ENCODE results near the gene KCNK13. TPM values are rescaled to one million over a fixed set of nuclear protein-coding genes. Genes with fewer than 3 reads are reported as not detected.

The KCNK13 gene
- polyA plus RNA-seq, 1 of the 3 experiments (the other 2 are of a cell fraction) = not detected

DNA sequence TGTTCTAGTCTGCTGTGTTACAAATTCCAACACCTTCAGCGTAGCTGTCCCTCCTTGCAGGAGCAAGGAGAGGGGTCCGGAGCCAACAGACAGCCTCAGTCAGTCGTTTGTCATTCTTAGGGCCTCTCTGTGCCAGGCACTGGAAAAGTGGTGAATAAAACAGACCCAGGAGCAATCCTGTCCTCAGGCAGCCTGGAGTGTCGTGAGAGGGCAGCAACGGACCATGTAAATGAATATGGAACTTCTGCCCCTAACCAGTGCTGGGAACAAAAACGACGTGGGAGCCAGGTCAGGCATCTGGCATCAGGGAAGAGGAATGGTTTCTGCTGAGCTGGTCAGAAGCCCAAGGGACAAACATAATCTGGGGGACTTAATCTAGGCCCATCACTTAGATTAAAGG, 129.8 kb downstream of the KCNK13 start:
- no peak overlapping the region for H2AFZ ChIP-seq (ENCODE audit: low read depth)
- no peak for TF ChIP-seq SIN3A (IDR thresholded peaks at IDR 0.05; ENCODE audit: borderline replicate concordance, low read depth, low read length)
- no peak for TF ChIP-seq JUND (IDR thresholded peaks at IDR 0.05)
- TF ChIP-seq GATA2 (CRISPR knock-in tag; IDR thresholded peaks at IDR 0.05) = no peak
- TF ChIP-seq ELF1 (IDR thresholded peaks at IDR 0.05) = no peak
- TF ChIP-seq, protein P1, sequence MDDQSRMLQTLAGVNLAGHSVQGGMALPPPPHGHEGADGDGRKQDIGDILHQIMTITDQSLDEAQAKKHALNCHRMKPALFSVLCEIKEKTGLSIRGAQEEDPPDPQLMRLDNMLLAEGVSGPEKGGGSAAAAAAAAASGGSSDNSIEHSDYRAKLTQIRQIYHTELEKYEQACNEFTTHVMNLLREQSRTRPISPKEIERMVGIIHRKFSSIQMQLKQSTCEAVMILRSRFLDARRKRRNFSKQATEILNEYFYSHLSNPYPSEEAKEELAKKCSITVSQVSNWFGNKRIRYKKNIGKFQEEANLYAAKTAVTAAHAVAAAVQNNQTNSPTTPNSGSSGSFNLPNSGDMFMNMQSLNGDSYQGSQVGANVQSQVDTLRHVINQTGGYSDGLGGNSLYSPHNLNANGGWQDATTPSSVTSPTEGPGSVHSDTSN (IDR thresholded peaks at IDR 0.05) = no peak
- no peak for TF ChIP-seq MXI1 (IDR thresholded peaks at IDR 0.05; ENCODE audit: low read depth, low read length)
- TF ChIP-seq, protein P2, sequence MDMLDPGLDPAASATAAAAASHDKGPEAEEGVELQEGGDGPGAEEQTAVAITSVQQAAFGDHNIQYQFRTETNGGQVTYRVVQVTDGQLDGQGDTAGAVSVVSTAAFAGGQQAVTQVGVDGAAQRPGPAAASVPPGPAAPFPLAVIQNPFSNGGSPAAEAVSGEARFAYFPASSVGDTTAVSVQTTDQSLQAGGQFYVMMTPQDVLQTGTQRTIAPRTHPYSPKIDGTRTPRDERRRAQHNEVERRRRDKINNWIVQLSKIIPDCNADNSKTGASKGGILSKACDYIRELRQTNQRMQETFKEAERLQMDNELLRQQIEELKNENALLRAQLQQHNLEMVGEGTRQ (IDR thresholded peaks at IDR 0.05; ENCODE audit: borderline replicate concordance, low read depth, low read length) = no peak
- no peak for TF ChIP-seq FOSL2 (IDR thresholded peaks at IDR 0.05; ENCODE audit: borderline replicate concordance, low read depth)
- TF ChIP-seq YY1 (IDR thresholded peaks at IDR 0.05; ENCODE audit: low read depth) = no peak
- no peak for TF ChIP-seq NFIC (IDR thresholded peaks at IDR 0.05; ENCODE audit: borderline replicate concordance)
- TF ChIP-seq, protein P3, sequence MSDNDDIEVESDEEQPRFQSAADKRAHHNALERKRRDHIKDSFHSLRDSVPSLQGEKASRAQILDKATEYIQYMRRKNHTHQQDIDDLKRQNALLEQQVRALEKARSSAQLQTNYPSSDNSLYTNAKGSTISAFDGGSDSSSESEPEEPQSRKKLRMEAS (IDR thresholded peaks at IDR 0.05; ENCODE audit: low read depth) = no peak
- TF ChIP-seq FOXM1 (IDR thresholded peaks at IDR 0.05; ENCODE audit: low read depth) = no peak
- TF ChIP-seq EZH2phosphoT487 (IDR thresholded peaks at IDR 0.05; ENCODE audit: borderline replicate concordance, low read depth) = no peak
- no peak for TF ChIP-seq FOXJ3 (CRISPR knock-in tag; IDR thresholded peaks at IDR 0.05)
- TF ChIP-seq TEAD4 (IDR thresholded peaks at IDR 0.05; ENCODE audit: borderline replicate concordance, insufficient read depth) = no peak
- no peak for TF ChIP-seq SMC3 (IDR thresholded peaks at IDR 0.05; ENCODE audit: low read depth, low read length)
- no peak for TF ChIP-seq RXRA (IDR thresholded peaks at IDR 0.05; ENCODE audit: borderline replicate concordance, low read depth)
- no peak for TF ChIP-seq EP300 (IDR thresholded peaks at IDR 0.05; ENCODE audit: borderline replicate concordance in 1 of 2, low read depth in 1 of 2, low read length in 1 of 2)
- H3K4me1 ChIP-seq (ENCODE audit: control insufficient read depth in 1 of 2, insufficient read depth in 2 of 2, low read depth in 1 of 2, low read length in 1 of 2) = no peaks in the 10 kb centered on the region; a peak in 1 of 4 replicates
- H3K9me2 ChIP-seq = no peaks in the 10 kb centered on the region
- no peak overlapping the region for H3K27ac ChIP-seq (ENCODE audit: low read depth in 2 of 2, low read length in 1 of 2)
- POLR2A ChIA-PET = no interaction called here
- CTCF ChIA-PET = interaction anchor here (1.1 kb wide), 1 partner anchor 12 kb away, joined by 4 read pairs; no protein-coding TSS in a partner anchor
- no peaks in the 10 kb centered on the region for H3K36me3 ChIP-seq (replicated peaks in 1 of 2; ENCODE audit: control insufficient read depth in 1 of 2, insufficient read depth in 2 of 2, low read length in 1 of 2)
- no peaks in the 10 kb centered on the region for H3K79me2 ChIP-seq (ENCODE audit: insufficient read depth)
- H4K20me1 ChIP-seq (ENCODE audit: insufficient read depth) = no peaks in the 10 kb centered on the region
- WGBS (ENCODE audit: low lambda C conversion rate) = 23% methylated on average over 7 of the region's 7 CpGs
- H3K9me3 ChIP-seq = no peaks in the 10 kb centered on the region
- H3K27me3 ChIP-seq (ENCODE audit: insufficient read depth) = no peaks in the 10 kb centered on the region
- DNase-seq = no peak
- H3K9ac ChIP-seq = no peak overlapping the region
- no peak overlapping the region for H3K4me3 ChIP-seq (ENCODE audit: low read depth in 2 of 2, low read length in 1 of 2)
- H3K4me2 ChIP-seq = no peak overlapping the region
- H3F3A ChIP-seq (replicated peaks; ENCODE audit: insufficient read depth) = no peaks in the 10 kb centered on the region

DNA sequence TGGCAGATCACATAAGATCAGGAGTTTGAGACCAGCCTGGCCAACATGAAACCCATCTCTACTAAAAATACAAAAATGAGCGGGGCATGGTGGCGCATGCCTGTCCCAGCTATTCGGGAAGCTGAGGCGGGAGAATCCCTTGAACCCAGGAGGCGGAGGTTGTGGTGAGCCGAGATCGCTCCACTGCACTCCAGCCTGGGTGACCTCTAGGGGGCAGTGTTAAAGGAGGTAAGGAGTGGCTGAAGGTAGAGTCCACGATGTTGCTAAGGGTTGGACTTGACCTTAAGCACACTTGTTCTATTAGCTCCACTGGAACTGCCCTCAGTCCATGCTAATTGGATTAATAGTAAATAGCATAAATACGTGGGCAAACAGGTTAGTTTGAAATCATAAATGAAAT, 132.1 kb downstream of the KCNK13 start:
- no peak overlapping the region for H3K4me3 ChIP-seq (ENCODE audit: low read depth in 2 of 2, low read length in 1 of 2)
- CTCF ChIA-PET = interaction anchor here (0.6 to 1.8 kb wide), 5 partner anchors 9 to 1263 kb away, joined by 3 to 5 read pairs (median 4); no protein-coding TSS in a partner anchor
- 68% methylated on average over 9 of the region's 9 CpGs for WGBS (ENCODE audit: low lambda C conversion rate)

More for the DNA sequence above, 132.1 kb downstream of the KCNK13 start:
- H2AFZ ChIP-seq (ENCODE audit: low read depth) = no peak overlapping the region
- H3K9ac ChIP-seq = no peak overlapping the region
- H3K27ac ChIP-seq (ENCODE audit: low read depth in 2 of 2, low read length in 1 of 2) = no peak overlapping the region
- H3K4me2 ChIP-seq = no peak overlapping the region
- POLR2A ChIA-PET = no interaction called here
- H3K9me3 ChIP-seq = no peaks in the 10 kb centered on the region
- H3K4me1 ChIP-seq (ENCODE audit: control insufficient read depth in 1 of 2, insufficient read depth in 2 of 2, low read depth in 1 of 2, low read length in 1 of 2) = no peaks in the 10 kb centered on the region; a peak in 1 of 4 replicates
- H3F3A ChIP-seq (replicated peaks; ENCODE audit: insufficient read depth) = no peaks in the 10 kb centered on the region
- TF ChIP-seq, protein P4, sequence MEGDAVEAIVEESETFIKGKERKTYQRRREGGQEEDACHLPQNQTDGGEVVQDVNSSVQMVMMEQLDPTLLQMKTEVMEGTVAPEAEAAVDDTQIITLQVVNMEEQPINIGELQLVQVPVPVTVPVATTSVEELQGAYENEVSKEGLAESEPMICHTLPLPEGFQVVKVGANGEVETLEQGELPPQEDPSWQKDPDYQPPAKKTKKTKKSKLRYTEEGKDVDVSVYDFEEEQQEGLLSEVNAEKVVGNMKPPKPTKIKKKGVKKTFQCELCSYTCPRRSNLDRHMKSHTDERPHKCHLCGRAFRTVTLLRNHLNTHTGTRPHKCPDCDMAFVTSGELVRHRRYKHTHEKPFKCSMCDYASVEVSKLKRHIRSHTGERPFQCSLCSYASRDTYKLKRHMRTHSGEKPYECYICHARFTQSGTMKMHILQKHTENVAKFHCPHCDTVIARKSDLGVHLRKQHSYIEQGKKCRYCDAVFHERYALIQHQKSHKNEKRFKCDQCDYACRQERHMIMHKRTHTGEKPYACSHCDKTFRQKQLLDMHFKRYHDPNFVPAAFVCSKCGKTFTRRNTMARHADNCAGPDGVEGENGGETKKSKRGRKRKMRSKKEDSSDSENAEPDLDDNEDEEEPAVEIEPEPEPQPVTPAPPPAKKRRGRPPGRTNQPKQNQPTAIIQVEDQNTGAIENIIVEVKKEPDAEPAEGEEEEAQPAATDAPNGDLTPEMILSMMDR (IDR thresholded peaks at IDR 0.05) = peak; percentile 50
- TF ChIP-seq, protein P5, sequence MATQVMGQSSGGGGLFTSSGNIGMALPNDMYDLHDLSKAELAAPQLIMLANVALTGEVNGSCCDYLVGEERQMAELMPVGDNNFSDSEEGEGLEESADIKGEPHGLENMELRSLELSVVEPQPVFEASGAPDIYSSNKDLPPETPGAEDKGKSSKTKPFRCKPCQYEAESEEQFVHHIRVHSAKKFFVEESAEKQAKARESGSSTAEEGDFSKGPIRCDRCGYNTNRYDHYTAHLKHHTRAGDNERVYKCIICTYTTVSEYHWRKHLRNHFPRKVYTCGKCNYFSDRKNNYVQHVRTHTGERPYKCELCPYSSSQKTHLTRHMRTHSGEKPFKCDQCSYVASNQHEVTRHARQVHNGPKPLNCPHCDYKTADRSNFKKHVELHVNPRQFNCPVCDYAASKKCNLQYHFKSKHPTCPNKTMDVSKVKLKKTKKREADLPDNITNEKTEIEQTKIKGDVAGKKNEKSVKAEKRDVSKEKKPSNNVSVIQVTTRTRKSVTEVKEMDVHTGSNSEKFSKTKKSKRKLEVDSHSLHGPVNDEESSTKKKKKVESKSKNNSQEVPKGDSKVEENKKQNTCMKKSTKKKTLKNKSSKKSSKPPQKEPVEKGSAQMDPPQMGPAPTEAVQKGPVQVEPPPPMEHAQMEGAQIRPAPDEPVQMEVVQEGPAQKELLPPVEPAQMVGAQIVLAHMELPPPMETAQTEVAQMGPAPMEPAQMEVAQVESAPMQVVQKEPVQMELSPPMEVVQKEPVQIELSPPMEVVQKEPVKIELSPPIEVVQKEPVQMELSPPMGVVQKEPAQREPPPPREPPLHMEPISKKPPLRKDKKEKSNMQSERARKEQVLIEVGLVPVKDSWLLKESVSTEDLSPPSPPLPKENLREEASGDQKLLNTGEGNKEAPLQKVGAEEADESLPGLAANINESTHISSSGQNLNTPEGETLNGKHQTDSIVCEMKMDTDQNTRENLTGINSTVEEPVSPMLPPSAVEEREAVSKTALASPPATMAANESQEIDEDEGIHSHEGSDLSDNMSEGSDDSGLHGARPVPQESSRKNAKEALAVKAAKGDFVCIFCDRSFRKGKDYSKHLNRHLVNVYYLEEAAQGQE (IDR thresholded peaks at IDR 0.05; ENCODE audit: low read depth, low read length) = no peak
- no peaks in the 10 kb centered on the region for H3K27me3 ChIP-seq (ENCODE audit: insufficient read depth)
- no peaks in the 10 kb centered on the region for H3K36me3 ChIP-seq (replicated peaks in 1 of 2; ENCODE audit: control insufficient read depth in 1 of 2, insufficient read depth in 2 of 2, low read length in 1 of 2)
- H3K9me2 ChIP-seq = no peaks in the 10 kb centered on the region
- H4K20me1 ChIP-seq (ENCODE audit: insufficient read depth) = no peaks in the 10 kb centered on the region
- DNase-seq = peak; percentile 26
- H3K79me2 ChIP-seq (ENCODE audit: insufficient read depth) = no peaks in the 10 kb centered on the region

Data from SK-N-SH (cell line).